Hepatocyte (in vitro differentiated cells): ENCODE results near the gene PHF23. TPM values are rescaled to one million over a fixed set of nuclear protein-coding genes. Genes with fewer than 3 reads are reported as not detected.

Experiments
- DNase-seq: peaks from one replicate; pipeline ENCODE4 v3.0.0-alpha.2; 2016; ENCODE audit warnings: low spot score
- H2AFZ ChIP-seq: fragments of 200-600 bp; sonication (generic); 2 replicates; pipeline ENCODE4 v1.6.0; 2016; ENCODE audit warnings: antibody characterized with exemption, mild to moderate bottlenecking
- H3K27ac ChIP-seq: fragments of 200-600 bp; sonication (generic); 2 replicates; pipeline ENCODE4 v1.5.1; 2016; ENCODE audit warnings: mild to moderate bottlenecking
- H3K27me3 ChIP-seq: fragments of 200-600 bp; sonication (generic); 2 replicates; pipeline ENCODE4 v1.6.1; 2016
- H3K36me3 ChIP-seq: fragments of 200-600 bp; sonication (generic); replicated peaks from 2 replicates; pipeline ENCODE4 v1.5.1; 2016; ENCODE audit warnings: low read depth; ENCODE audit not compliant: insufficient read depth
- H3K4me1 ChIP-seq: fragments of 200-600 bp; sonication (generic); 2 replicates; pipeline ENCODE4 v1.5.1; 2016; ENCODE audit warnings: mild to moderate bottlenecking, moderate library complexity; ENCODE audit not compliant: insufficient read depth
- H3K4me2 ChIP-seq: fragments of 200-600 bp; sonication (generic); 2 replicates; pipeline ENCODE4 v1.6.0; 2016
- H3K4me3 ChIP-seq: fragments of 200-600 bp; sonication (generic); 2 replicates; pipeline ENCODE4 v1.5.1; 2016; ENCODE audit warnings: mild to moderate bottlenecking
- H3K79me2 ChIP-seq: fragments of 200-600 bp; sonication (generic); 2 replicates; pipeline ENCODE4 v1.6.0; 2017; ENCODE audit warnings: mild to moderate bottlenecking
- H3K9me2 ChIP-seq: fragments of 200-600 bp; sonication (generic); replicated peaks from 2 replicates; pipeline ENCODE4 v1.6.0; 2017; ENCODE audit warnings: mild to moderate bottlenecking; ENCODE audit not compliant: insufficient read depth
- H3K9me3 ChIP-seq: fragments of 200-600 bp; sonication (generic); 2 replicates; pipeline ENCODE4 v1.5.1; 2016; ENCODE audit warnings: low read depth, mild to moderate bottlenecking
- H4K20me1 ChIP-seq: fragments of 200-600 bp; sonication (generic); 2 replicates; pipeline ENCODE4 v1.6.0; 2016; ENCODE audit warnings: mild to moderate bottlenecking; ENCODE audit not compliant: insufficient read depth, poor library complexity, severe bottlenecking
- CTCF ChIP-seq: fragments of 200-600 bp; sonication (generic); IDR thresholded peaks from 2 replicates; pipeline ENCODE4 v1.5.1; 2016; ENCODE audit warnings: antibody characterized with exemption, mild to moderate bottlenecking; ENCODE audit not compliant: poor library complexity
- EZH2 ChIP-seq: fragments of 200-600 bp; sonication (generic); IDR thresholded peaks from 2 replicates; pipeline ENCODE4 v1.6.1; 2016; ENCODE audit warnings: antibody characterized with exemption, mild to moderate bottlenecking, borderline replicate concordance
- EZH2phosphoT487 ChIP-seq: fragments of 200-600 bp; sonication (generic); IDR thresholded peaks from one replicate; pipeline ENCODE4 v1.6.1; 2018; ENCODE audit warnings: antibody characterized with exemption, mild to moderate bottlenecking, low read depth, moderate library complexity; ENCODE audit not compliant: unreplicated experiment, severe bottlenecking
- WGBS: methylation state at CpG from one replicate; pipeline ENCODE4 v1.1.6; 2016; ENCODE audit warnings: low lambda C conversion rate; ENCODE audit errors: missing lambda C conversion rate; 5-methylcytosine and 5-hydroxymethylcytosine counted together
- polyA plus RNA-seq: library from polyadenylated mRNA; unstranded; fragments of >200 nt; fragmentation: Nextera tagmentation; extraction: Ambion mirVana; gene quantifications from 2 replicates; pipeline ENCODE4 v1.2.1, GENCODE V29; 2016
- total RNA-seq: library from RNA; depleted of rRNA; stranded (reverse); fragments of >200 nt; gene quantifications from 2 replicates; pipeline ENCODE4 v1.2.3, GENCODE V29; 2014

PHF23 gene
- total and polyA plus RNA-seq, 2 experiments from 2014 or later: 53.9 to 78.6 TPM

GRCh38 chr17:7204828-7205461 lies 34.3 kb downstream of the PHF23 start:
- peak overlapping the region; percentile 77 for H3K4me2 ChIP-seq
- peak; percentile 91 for DNase-seq
- H2AFZ ChIP-seq: peak overlapping the region; percentile 66
- H3K9me2 ChIP-seq: no peaks in the 10 kb centered on the region
- H3K27me3 ChIP-seq: no peaks in the 10 kb centered on the region
- no peaks in the 10 kb centered on the region for H3K36me3 ChIP-seq
- peak overlapping the region; percentile 64 for H3K27ac ChIP-seq
- no peaks in the 10 kb centered on the region for H3K4me1 ChIP-seq
- H3K4me3 ChIP-seq: peak overlapping the region; percentile 25
- H3K79me2 ChIP-seq: peaks cover 6% of the 10 kb centered on the region
- H3K9me3 ChIP-seq: no peaks in the 10 kb centered on the region
- peaks cover 6% of the 10 kb centered on the region for H4K20me1 ChIP-seq
- 2% methylated on average over 30 of the region's 34 CpGs for WGBS
- TF ChIP-seq CTCF: no peak
- no peak for TF ChIP-seq EZH2
- no peak for TF ChIP-seq EZH2phosphoT487

- 92% methylated on average over 13 of the region's 15 CpGs for WGBS
- H3K36me3 ChIP-seq: no peaks in the 10 kb centered on the region
- H3K27ac ChIP-seq: peak overlapping the region; percentile 64
- DNase-seq: no peak
- peak overlapping the region; percentile 77 for H3K4me2 ChIP-seq
- no peaks in the 10 kb centered on the region for H3K9me3 ChIP-seq
- TF ChIP-seq CTCF: no peak
- TF ChIP-seq EZH2: no peak
- no peak for TF ChIP-seq EZH2phosphoT487
- peak overlapping the region; percentile 25 for H3K4me3 ChIP-seq
- no peaks in the 10 kb centered on the region for H3K27me3 ChIP-seq
- H3K4me1 ChIP-seq: no peaks in the 10 kb centered on the region
- H3K79me2 ChIP-seq: peaks cover 5% of the 10 kb centered on the region
- no peaks in the 10 kb centered on the region for H3K9me2 ChIP-seq
- H4K20me1 ChIP-seq: peaks cover 6% of the 10 kb centered on the region
- no peak overlapping the region for H2AFZ ChIP-seq
These were observed 34.9 kb downstream of the PHF23 start for GRCh38 chr17:7204336-7204735.

- Histone ChIP-seq H3K27me3 (no peaks in the 10 kb centered on the region), H3K27ac (no peak overlapping the region), H3K4me1 (no peaks in the 10 kb centered on the region), H3K9me3 (no peaks in the 10 kb centered on the region), H4K20me1 (peaks cover 1% of the 10 kb centered on the region), H3K4me2 (no peak overlapping the region), H3K79me2 (no peaks in the 10 kb centered on the region), H3K36me3 (no peaks in the 10 kb centered on the region), H3K9me2 (no peaks in the 10 kb centered on the region), H2AFZ (no peak overlapping the region), H3K4me3 (no peak overlapping the region)
- WGBS: 96% methylated on average over 16 of the region's 16 CpGs
- no peak for DNase-seq
- no peak for TF ChIP-seq EZH2phosphoT487
- no peak for TF ChIP-seq CTCF
- TF ChIP-seq EZH2: no peak
These were observed 35.9 kb downstream of the PHF23 start for GRCh38 chr17:7203391-7203790.
